Gastroesophageal sphincter (tissue), 4 donors: ENCODE data around the gene SRP9. TPM values are rescaled to one million over a fixed set of nuclear protein-coding genes. Genes with fewer than 3 reads are reported as not detected.
A peak's percentile ranks its signal among the peaks of the same experiment; 100 is the strongest.

Experiments
- ATAC-seq: fragments of 150-250 bp; one replicate; pipeline ENCODE4 v1.9.1; 2016; ENCODE audit warnings: mild to moderate bottlenecking, moderate library complexity
- H3K27ac ChIP-seq, 4 donors: fragments of 200-600 bp; sonication (generic) in 3 of 4; 1 replicate in 3 of 4; 2 replicates in 1 of 4; pipeline ENCODE4 v1.5.1; 2016 to 2019
- H3K27me3 ChIP-seq: fragments of 200-600 bp; sonication (generic); one replicate; pipeline ENCODE4 v1.5.1; 2019
- H3K36me3 ChIP-seq, 2 donors: fragments of 200-600 bp; sonication (generic); one replicate each; pipeline ENCODE4 v1.5.1; 2019; ENCODE audit warnings: control low read depth in 1 of 2
- H3K4me1 ChIP-seq, 3 donors: fragments of 200-600 bp; sonication (generic); 1 replicate in 2 of 3; 2 replicates in 1 of 3; pipeline ENCODE4 v1.5.1; 2016 to 2019; ENCODE audit warnings: control low read depth in 2 of 3
- H3K4me3 ChIP-seq, 2 donors: fragments of 200-600 bp; sonication (generic); one replicate each; pipeline ENCODE4 v1.5.1; 2019; ENCODE audit warnings: mild to moderate bottlenecking in 1 of 2, moderate library complexity in 1 of 2
- H3K9me3 ChIP-seq, 3 donors: fragments of 200-600 bp; sonication (generic); one replicate each; pipeline ENCODE4 v1.5.1; 2017 to 2019; ENCODE audit warnings: control low read depth in 2 of 3
- EP300 ChIP-seq: sonication (generic); formaldehyde crosslinking; IDR thresholded peaks from one replicate; pipeline ENCODE4 v1.6.1; 2017; ENCODE audit warnings: antibody characterized with exemption, mild to moderate bottlenecking
- POLR2A ChIP-seq, 2 donors: fragments of 450-650 bp; IDR thresholded peaks; one replicate each; pipeline ENCODE4 v1.6.1; 2017; ENCODE audit warnings: antibody characterized with exemption in 2 of 2, mild to moderate bottlenecking in 2 of 2, moderate library complexity in 1 of 2
- POLR2AphosphoS5 ChIP-seq: sonication (generic); formaldehyde crosslinking; IDR thresholded peaks from one replicate; pipeline ENCODE4 v1.6.1; 2017; ENCODE audit warnings: antibody characterized with exemption
- WGBS, 2 donors: methylation state at CpG; one replicate each; pipeline ENCODE4 v1.1.5; 2018; ENCODE audit warnings: low coverage in 1 of 2; 5-methylcytosine and 5-hydroxymethylcytosine counted together
- total RNA-seq, 4 donors: library from RNA; depleted of rRNA; stranded (reverse); fragments of >200 nt; gene quantifications; one replicate each; pipeline ENCODE4 v1.1.0, GENCODE V29; 2016
- TF ChIP-seq, protein P1 (sequence below), 4 experiments: fragments of 200-600 bp in 2 of 4; fragments of 450-650 bp in 2 of 4; sonication (generic) in 1 of 4; IDR thresholded peaks; one replicate each; pipeline ENCODE4 v1.5.1; 2017 to 2019; ENCODE audit warnings: antibody characterized with exemption in 4 of 4, mild to moderate bottlenecking in 2 of 4, moderate library complexity in 2 of 4

Gene SRP9
- total RNA-seq, 4 donors from 2014 or later = 146 to 260 (median 216) TPM

DNA sequence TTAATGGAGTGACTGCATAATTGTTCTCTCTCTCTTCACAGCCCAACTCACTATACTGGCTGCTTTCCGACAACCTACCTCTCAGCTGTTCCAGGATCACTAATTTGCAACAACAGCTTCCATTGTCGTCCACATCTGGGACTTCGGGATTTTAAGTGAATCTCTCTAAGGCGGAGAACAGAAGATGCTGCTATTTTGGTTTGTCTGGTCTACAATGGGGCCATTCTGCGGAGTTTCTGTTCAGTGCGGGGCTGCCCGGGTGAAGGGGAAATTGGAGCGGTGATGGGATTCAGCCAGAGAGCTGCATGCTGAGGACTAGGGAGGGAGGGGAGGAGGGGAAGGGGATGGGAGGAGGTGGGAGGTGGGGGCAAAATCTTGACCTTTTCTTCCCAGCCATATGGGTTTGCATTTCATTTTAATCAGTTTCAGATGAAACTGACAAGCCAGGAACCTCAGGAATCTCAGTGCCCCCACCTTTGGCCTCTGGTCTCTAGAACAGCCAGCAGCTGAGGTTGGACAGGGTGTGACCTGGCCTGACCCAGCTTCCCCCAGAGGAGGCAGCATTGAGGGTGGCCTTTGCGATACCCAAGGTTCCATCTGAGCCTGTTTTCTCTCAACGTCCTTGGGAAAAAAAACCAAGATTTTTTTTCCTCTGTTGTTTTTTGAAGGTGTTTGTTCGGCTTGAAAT, 6.9 kb upstream of the SRP9 start:
- WGBS, 2 donors = 70 to 91% methylated on average over 3 to 10 of the region's 11 CpGs
- H3K9me3 ChIP-seq = no peaks in the 10 kb centered on the region
- no peak for TF ChIP-seq EP300
- TF ChIP-seq POLR2A (IDR thresholded peaks at IDR 0.05) = no peak
- TF ChIP-seq, protein P1, sequence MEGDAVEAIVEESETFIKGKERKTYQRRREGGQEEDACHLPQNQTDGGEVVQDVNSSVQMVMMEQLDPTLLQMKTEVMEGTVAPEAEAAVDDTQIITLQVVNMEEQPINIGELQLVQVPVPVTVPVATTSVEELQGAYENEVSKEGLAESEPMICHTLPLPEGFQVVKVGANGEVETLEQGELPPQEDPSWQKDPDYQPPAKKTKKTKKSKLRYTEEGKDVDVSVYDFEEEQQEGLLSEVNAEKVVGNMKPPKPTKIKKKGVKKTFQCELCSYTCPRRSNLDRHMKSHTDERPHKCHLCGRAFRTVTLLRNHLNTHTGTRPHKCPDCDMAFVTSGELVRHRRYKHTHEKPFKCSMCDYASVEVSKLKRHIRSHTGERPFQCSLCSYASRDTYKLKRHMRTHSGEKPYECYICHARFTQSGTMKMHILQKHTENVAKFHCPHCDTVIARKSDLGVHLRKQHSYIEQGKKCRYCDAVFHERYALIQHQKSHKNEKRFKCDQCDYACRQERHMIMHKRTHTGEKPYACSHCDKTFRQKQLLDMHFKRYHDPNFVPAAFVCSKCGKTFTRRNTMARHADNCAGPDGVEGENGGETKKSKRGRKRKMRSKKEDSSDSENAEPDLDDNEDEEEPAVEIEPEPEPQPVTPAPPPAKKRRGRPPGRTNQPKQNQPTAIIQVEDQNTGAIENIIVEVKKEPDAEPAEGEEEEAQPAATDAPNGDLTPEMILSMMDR (IDR thresholded peaks at IDR 0.05) = no peak
- TF ChIP-seq POLR2AphosphoS5 = no peak
- H3K27ac ChIP-seq = peak overlapping the region in 1 of 4 donors; percentile 72
- no peaks in the 10 kb centered on the region for H3K27me3 ChIP-seq
- no peak for ATAC-seq
- H3K4me3 ChIP-seq = no peak overlapping the region
- H3K4me1 ChIP-seq = peaks cover 0 to 59% (median 21%) of the 10 kb centered on the region in 3 donors
- no peaks in the 10 kb centered on the region for H3K36me3 ChIP-seq

GRCh38 chr1:225771661-225772322, 5.8 kb upstream of the SRP9 start:
- no peak for ATAC-seq
- Histone ChIP-seq H3K4me1 (peaks cover 0 to 58% (median 22%) of the 10 kb centered on the region in 3 donors), H3K4me3 (no peak overlapping the region), H3K9me3 (no peaks in the 10 kb centered on the region), H3K36me3 (no peaks in the 10 kb centered on the region), H3K27me3 (no peaks in the 10 kb centered on the region), H3K27ac (peak overlapping the region; percentile 36 to 72 (median 66))
- TF ChIP-seq POLR2A (IDR thresholded peaks at IDR 0.05) = no peak
- TF ChIP-seq, protein P1 (IDR thresholded peaks at IDR 0.05) = no peak
- TF ChIP-seq POLR2AphosphoS5 = no peak
- TF ChIP-seq EP300 = no peak
- WGBS, 2 donors = 53 to 86% methylated on average over 1 to 2 of the region's 4 CpGs

- Histone ChIP-seq H3K9me3 (no peaks in the 10 kb centered on the region), H3K27ac (peak overlapping the region; percentile 44 to 72 (median 66)), H3K4me3 (no peak overlapping the region), H3K27me3 (no peaks in the 10 kb centered on the region), H3K36me3 (no peaks in the 10 kb centered on the region), H3K4me1 (peaks cover 0 to 58% (median 19%) of the 10 kb centered on the region in 3 donors)
- TF ChIP-seq POLR2A (IDR thresholded peaks at IDR 0.05) = no peak
- TF ChIP-seq, protein P1 (IDR thresholded peaks at IDR 0.05) = peak in 3 of 4 experiments; percentile 80 to 92 (median 88)
- TF ChIP-seq POLR2AphosphoS5 = peak; percentile 28
- 0 to 17% methylated on average over 2 to 5 of the region's 5 CpGs for WGBS, 2 donors
- peak; percentile 86 for ATAC-seq
Measured at GRCh38 chr1:225772323-225772768, 5.3 kb upstream of the SRP9 start.

- H3K36me3 ChIP-seq = no peaks in the 10 kb centered on the region
- 54 to 58% methylated on average over 4 of the region's 4 CpGs for WGBS, 2 donors
- TF ChIP-seq EP300 (no peak), POLR2AphosphoS5 (no peak), POLR2A (IDR thresholded peaks at IDR 0.05) (no peak)
- TF ChIP-seq, protein P1 (IDR thresholded peaks at IDR 0.05) = no peak
- H3K4me3 ChIP-seq = no peak overlapping the region
- ATAC-seq = no peak
- H3K4me1 ChIP-seq = peaks cover 0 to 53% (median 14%) of the 10 kb centered on the region in 3 donors
- no peaks in the 10 kb centered on the region for H3K9me3 ChIP-seq
- H3K27ac ChIP-seq = peak overlapping the region in 3 of 4 donors; percentile 62 to 72 (median 71)
- no peaks in the 10 kb centered on the region for H3K27me3 ChIP-seq
Measured at GRCh38 chr1:225772848-225773247, 4.8 kb upstream of the SRP9 start.
